GM21367 (cell line): Measurements from ENCODE around the gene KRTAP5-1.
"Not testable (repeated sequence)": the region's sequence is repeated elsewhere in the genome, so short reads cannot be mapped to it uniquely, and the experiment has no call there.

Experiments used
- ATAC-seq: cut with Tn5 transposase; IDR thresholded peaks from one replicate; pipeline ENCODE4 v1.9.1; 2021; ENCODE audit not compliant: unreplicated experiment

KRTAP5-1 gene, protein sequence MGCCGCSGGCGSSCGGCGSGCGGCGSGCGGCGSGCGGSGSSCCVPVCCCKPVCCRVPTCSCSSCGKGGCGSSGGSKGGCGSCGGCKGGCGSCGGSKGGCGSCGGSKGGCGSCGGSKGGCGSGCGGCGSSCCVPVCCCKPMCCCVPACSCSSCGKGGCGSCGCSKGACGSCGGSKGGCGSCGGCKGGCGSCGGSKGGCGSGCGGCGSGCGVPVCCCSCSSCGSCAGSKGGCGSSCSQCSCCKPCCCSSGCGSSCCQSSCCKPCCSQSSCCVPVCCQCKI

DNA sequence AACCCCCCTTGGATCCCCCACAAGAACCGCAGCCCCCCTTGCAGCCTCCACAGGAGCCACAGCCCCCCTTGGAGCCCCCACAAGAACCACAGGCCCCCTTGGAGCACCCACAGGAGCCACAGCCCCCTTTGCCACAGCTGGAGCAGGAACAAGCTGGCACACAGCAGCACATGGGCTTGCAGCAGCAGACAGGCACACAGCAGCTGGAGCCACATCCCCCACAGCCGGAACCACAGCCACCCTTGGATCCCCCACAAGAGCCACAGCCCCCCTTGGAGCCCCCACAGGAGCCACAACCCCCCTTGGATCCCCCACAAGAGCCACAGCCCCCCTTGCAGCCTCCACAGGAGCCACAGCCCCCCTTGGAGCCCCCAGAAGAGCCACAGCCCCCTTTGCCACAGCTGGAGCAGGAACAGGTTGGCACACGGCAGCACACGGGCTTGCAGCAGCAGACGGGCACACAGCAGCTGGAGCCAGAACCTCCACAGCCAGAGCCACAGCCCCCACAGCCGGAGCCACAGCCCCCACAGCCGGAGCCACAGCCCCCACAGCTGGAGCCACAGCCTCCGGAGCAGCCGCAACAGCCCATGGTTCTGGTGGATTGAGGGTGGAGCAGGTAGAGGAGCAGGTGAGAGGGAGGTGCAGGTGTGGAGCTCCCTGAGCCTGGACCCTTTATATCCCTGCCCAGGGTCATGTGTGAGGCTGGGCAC is at the start of gene KRTAP5-1:
KRTAP5-1 (minus strand) TSS at position 623 of the 710 bp plus-strand sequence; CDS start at position 589, 34 bp downstream.
- not testable (repeated sequence) for ATAC-seq

DNA sequence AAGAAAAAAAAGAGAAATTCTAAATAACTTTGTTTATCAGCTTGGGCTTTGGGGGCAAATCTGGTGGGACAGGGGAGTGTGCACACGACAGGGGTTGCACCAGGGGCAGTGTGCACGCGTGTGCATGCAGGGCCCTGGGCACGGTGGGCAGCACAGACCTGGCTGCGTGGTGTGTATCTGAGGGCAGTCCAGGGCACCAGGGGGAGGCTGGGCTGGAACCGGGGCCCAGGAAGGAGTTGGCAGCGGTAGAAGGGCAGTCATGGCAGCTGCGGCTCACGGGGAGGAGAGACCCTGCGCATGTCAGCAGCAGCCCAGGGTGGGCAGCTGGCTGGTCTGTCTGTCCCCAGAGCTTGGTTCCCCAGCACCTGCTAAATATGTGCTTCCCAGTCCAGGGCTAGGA is 48.8 kb upstream of the KRTAP5-1 start:
- ATAC-seq: no peak

DNA sequence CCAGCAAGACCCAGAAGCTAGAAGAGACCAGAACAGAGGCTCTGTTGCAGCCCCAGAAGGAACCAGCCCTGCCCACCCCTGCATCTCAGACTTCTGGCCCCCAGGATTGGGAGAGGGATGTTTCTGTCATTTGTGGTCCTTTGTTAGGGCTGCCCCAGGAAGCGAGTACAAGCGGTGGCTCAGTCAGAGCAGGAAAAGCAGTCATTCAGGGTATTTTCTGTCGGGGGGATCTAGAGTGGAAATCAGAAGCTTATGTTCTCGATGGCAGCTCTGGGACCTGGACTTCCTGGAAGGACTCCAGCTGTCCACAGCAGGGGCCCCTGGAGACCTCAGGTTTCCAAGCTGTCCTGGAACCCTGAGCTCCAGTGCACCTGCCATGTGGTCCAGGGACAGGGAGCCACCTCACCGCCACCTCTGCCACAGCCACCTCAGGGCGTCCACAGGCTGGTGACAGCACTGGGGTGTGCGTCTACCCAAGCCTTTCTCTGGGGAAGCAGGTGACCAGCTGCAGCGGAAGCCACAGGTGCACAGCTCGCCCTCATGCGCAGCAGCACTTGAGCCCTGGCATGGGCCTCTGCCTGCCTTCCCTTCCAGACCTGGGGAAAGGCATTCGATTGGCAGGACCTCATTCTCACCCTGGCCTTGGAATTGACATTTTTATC is 47.1 kb upstream of the KRTAP5-1 start:
- no peak for ATAC-seq

DNA sequence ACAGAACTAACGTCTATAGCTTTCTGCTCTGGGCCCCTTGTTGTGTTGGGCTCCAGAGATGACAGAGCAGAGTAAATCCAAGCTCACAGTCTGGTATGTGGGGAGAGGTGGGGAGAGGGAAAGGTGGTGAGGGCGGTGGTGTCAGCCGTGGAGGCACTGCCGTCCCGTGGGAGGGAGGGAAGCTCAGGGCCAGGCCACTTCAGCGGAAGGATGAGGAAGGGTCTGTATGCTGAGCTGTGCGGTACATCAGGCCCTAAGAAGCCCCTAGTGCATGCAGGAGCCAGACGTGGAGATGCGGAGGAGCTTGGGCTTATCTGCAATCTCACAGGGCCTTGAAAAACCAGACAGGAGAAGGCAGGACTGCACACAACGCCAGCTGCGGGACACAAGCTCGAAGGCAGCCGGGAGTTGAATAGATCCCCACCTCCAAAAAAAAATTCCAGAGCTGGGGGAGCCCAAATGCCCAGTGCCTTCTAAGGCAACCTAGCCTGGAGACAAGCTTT is 46.0 kb upstream of the KRTAP5-1 start:
- no peak for ATAC-seq

DNA sequence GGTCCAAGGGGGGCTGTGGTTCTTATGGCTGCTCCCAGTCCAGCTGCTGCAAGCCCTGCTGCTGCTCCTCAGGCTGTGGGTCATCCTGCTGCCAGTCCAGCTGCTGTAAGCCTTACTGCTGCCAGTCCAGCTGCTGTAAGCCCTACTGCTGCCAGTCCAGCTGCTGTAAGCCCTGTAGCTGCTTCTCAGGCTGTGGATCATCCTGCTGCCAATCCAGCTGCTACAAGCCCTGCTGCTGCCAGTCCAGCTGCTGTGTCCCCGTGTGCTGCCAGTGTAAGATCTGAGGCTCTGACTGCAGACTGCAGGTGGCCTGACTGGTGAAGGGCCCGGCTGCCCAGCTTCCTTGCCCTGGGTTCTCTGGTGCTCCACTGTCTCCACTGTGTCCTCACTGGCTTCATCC is 45.2 kb upstream of the KRTAP5-1 start:
- no peak for ATAC-seq

DNA sequence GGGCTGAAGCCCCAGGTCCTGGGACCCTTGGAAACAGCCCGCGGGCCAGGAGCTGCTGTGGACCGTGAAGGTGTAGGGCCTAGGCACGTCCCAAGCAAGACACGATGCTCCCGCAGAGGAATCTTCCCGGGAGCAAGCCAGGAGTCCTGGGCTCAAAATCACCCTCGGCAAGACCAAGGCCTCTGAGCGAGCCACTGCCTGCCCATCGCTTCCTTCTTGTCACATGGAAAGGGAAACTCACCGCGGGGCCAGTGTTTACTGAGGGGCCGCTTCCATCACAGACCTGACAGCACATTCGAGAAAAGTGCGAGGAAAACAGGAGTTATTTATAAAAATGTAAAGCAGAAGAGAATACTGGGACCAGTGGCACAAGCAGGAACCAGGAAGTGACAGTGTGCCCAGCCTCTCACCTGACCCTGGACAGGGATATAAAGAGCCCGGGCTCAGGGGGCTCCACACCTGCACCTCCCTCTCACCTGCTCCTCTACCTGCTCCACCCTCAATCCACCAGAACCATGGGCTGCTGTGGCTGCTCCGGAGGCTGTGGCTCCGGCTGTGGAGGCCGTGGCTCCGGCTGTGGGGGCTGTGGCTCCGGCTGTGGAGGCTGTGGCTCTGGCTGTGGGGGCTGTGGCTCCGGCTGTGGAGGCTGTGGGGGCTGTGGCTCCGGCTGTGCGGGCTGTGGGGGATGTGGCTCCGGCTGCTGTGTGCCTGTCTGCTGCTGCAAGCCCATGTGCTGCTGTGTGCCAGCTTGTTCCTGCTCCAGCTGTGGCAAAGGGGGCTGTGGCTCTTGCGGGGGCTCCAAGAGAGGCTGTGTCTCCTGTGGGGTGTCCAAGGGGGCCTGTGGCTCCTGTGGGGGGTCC is 44.5 kb upstream of the KRTAP5-1 start, which contains the start of gene KRTAP5-5:
KRTAP5-5 (plus strand) TSS at position 450 of the 860 bp plus-strand sequence; CDS start at position 516, 66 bp downstream.
- no peak for ATAC-seq

DNA sequence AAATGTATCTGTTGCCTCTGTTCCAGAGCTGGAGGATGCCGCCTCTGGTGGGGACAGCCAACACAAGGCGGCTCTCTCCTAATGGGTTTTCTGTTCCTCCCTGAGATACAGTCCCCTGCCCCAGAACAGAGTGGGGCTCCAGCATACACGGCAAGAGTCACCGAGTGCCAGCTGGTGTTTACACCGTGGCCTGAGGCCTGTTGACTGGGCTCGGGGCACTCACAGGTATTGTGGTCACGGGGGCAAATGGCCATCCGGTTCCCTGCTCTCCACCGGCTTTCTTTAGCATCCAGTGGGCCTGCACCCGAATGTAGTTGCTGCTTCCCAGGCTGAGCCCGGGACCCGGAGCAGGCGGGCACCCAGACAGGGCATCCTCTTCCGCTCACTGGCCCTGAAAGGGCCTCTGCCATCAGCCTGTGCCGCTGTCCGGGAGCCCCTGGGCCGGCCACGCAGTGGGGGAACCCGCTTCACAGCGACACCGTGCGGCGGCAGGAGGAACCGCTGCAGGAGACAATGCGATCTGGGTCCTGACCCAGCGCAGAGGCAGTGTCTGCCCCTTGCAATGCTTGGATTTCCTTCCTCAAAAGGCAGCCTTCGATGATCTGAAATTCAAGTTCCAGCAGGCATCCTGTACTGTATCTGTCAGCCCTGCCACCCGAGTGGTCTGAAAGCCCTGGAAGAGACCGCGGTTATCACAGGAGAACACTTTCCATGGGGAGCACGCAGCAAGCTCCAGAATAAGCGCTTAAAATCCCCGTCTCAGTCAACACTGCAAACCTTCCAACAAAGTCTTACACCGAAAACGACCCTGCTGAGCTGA is 43.6 kb upstream of the KRTAP5-1 start:
- no peak for ATAC-seq

DNA sequence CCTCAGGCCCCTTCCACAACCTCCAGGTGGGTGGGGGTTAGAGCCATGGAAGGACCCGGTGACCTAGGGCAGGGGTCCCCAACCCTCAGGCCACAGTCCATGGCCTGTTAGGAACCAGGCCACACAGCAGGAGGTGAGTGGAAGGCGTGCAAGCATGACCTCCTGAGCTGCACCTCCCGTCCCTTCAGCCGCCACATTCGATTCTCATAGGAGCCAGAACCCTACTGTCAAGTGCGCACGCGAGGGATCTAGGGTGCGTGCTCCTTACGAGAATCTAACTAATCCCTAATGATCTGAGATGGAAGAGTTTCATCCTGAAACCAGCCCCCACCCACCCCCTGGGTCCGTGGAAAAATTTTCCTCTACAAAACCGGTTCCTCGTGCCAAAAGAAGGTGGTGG is 40.5 kb upstream of the KRTAP5-1 start:
- ATAC-seq: no peak

DNA sequence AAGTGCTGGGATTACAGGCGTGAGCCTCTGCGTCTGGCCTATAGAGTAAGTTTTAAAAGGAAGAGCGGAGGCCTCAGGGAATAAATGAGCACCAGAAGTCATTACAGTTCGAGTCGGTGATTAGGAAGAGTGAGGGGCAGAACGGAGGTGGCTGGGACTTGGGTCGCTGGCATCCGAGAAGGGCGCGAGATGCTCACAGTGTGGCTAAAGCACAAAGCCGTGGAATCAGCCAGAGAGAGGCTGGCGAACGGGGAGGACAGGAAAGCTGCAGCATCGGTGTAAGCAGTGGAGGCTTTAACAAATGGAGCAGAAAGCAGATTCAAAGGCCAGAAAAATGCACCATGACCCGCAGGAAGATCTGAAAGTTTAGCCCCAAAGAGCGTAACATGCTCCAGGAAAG is 39.5 kb upstream of the KRTAP5-1 start:
- ATAC-seq: no peak

DNA sequence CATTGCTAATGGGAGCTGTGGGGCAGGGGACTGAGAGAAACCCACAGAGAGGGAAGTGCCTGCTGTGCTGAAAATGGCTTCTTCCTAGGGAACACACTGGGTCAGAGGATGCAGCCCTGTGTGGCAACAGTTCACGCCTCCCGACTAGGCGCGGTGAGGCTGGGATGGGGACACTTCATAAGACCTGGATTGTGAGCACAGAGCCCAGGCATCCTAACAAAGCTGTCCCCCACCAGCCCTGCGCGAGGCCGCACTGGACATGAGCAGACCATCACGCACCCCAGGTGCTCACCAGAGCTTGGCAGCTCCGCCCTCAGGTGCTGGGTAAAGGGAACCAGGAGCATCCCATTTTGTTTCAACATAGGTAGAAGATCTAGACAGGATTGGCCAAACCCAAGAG is 38.6 kb upstream of the KRTAP5-1 start:
- no peak for ATAC-seq

DNA sequence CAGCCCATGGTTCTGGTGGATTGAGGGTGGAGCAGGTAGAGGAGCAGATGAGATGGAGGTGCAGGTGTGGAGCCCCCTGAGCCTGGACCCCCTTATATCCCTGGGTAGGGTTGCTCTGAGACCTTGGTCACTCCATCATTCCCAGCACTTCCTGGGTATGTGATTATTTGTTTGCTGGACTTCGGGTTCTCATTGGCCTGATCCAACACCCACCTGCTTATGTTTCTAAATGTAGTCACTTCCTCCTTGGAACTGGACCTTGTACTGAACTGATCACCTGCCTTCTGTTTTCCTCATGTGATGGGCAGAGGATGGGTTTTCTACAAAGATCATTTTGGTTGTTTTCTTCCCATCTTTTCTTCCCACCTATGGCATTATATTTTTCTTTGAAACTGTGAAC is 37.0 kb upstream of the KRTAP5-1 start, which contains the start of gene KRTAP5-4:
KRTAP5-4 (minus strand) TSS at position 53 of the 400 bp plus-strand sequence; CDS start at position 8, 45 bp downstream.
- no peak for ATAC-seq

DNA sequence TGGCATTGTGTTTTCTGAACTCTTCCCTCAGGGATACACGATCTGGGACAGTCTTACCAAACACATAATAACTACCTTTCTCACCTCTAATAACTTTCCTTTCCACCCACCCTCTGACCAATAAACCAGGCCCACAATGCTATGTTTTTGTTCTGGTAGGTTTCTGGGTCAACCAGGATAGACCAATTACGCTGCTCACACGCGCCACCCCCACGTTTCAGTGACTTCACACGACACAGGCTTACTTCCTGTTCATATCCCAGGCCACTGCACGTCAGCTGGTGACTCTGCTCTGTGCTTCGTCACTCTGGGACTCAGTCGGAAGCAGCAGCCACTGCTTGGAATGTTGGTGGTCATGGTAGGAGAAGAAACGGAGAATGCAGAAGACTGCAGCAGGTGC is 34.4 kb upstream of the KRTAP5-1 start:
- ATAC-seq: no peak

DNA sequence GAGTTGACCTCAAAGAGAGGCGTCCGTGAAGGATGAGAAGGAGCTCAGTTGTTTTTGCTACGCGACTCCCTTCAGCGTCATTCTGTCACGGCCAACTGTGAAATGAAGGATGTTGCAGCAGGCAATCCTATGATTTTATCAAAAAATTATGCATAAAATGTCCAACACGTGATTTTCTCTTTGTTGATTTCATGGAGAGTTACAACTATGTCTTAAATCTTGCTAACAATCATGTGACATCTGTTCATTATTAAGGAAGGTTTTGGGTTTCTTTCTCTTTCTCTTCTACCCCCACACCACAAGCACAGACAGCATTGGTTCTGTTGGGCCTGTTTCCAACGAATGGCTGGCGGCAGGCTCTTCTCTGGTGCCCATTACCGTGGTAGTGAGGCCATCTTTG is 33.1 kb upstream of the KRTAP5-1 start:
- ATAC-seq: no peak

DNA sequence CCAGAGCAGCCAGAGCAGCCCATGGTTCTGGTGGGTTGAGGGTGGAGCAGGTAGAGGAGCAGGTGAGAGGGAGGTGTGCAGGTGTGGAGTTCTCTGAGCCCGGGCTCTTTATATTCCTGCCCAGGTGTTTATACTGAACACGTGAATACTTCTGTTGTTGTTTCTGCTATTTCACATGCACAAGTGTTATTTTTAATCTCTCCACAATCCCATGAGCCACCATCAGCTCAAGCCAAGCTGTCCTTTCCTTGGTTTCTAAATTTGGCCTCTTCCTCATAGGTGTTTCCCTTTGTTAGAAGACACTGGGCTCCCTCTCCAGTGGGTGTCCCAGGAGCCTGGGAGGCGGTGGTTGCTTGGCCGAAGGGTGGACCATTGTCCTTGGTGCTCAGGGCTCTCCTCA is 23.3 kb upstream of the KRTAP5-1 start, which contains the start of gene KRTAP5-3:
KRTAP5-3 (minus strand) TSS at position 101 of the 400 bp plus-strand sequence; CDS start at position 23, 78 bp downstream.
- ATAC-seq: no peak

DNA sequence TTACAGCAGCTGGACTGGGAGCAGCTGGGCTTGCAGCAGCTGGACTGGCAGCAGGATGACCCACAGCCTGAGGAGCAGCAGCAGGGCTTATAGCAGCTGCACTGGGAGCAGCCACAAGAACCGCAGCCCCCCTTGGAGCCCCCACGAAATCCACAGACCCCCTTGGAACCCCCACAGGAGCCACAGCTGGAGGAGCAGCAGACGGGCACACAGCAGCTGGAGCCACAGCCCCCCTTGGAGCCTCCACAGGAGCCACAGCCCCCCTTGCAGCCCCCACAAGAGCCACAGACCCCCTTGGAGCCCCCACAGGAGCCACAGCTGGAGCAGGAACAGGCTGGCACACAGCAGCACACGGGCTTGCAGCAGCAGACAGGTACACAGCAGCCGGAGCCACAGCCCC is 22.8 kb upstream of the KRTAP5-1 start:
- not testable (repeated sequence) for ATAC-seq

DNA sequence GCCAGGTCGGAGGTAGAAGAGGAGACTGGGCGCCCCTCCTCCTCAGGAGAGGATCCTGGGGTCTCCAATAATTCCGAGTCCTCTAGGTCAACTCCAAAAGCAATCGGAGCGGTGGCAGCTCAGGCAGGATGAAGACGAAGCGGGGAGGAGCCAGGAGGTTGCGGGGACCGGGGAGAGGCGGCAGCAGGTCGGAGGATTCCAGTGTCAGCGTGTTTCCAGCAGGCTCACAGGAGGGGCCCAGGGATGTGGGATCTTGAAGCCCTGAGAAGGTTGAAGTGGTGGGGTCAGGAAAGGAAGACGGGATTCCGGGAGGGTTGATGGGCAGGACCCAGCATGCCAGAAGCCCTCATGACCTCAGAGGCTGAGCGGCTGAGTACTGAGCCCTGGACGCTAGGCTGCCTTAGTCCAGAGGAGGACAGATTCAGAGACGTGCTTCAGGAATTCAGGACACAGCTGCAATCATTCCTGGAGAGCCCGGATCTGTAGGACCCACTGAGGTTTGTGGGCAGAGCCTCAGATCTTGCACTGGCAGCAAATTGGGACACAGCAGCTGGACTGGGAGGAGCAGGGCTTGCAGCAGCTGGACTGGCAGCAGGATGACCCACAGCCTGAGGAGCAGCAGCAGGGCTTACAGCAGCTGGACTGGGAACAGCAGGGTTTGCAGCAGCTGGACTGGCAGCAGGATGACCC is 22.2 kb upstream of the KRTAP5-1 start:
- not testable (repeated sequence) for ATAC-seq

DNA sequence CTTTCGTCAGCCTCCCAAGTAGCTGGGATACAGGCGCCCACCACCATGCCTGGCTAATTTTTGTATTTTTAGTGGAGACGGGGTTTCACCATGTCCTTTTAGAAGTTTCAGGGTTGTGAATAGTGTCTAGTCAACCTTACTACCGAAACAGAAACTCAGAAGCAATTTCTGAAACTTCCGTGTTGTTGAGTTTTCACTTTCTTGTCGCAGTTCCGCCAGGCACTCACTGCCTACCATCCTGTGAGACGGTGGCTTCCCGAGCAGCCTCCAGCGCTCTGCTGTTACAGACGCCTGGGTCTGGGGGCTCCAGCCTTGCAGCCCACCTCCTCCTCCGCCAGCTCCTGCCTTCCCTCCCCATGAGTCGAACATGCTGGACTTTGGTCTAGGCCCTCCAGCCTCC is 20.8 kb upstream of the KRTAP5-1 start:
- not testable (repeated sequence) for ATAC-seq

DNA sequence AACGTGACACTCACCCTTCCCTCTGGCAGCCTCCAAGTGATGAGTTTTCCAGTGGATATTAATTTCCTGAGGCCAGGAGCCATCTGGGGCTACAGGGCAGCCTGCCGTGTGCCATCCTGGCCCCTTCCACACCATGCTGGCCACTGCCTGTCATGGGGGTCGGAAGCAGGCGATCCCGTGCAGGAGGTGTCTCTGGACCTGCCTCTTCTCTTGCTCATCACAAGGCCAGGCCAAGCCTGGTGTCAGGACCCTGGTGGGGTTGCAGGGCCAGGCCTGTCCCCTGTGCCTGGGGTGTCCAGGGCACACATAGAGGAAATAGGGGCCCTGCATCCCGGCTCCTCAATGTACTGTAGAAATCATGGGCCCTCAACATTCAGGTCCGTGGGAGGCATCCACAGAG is 19.6 kb upstream of the KRTAP5-1 start:
- ATAC-seq: no peak

DNA sequence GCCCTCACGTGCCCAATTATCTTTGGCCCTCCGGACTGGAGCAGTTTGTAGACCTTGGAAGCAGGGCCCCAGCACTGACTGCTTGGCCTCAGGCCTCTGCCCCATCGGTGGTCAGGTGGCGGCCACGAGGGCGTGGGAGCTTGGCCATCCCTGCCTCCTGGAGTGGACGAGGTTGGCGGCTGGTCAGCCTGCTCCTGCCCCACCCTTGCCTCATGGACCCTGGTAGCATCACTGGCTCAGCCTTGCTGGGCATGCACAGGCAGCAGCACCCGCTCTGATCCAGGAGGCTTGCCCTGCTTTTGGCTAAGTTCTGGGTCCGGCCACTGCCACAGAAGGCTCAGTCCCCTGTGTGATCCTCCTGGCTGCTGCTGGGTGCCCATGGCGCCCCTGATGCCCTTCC is 19.1 kb upstream of the KRTAP5-1 start:
- ATAC-seq: no peak
